Measurements from ENCODE around the gene VSIG10L.

- TF ChIP-seq, protein P1, sequence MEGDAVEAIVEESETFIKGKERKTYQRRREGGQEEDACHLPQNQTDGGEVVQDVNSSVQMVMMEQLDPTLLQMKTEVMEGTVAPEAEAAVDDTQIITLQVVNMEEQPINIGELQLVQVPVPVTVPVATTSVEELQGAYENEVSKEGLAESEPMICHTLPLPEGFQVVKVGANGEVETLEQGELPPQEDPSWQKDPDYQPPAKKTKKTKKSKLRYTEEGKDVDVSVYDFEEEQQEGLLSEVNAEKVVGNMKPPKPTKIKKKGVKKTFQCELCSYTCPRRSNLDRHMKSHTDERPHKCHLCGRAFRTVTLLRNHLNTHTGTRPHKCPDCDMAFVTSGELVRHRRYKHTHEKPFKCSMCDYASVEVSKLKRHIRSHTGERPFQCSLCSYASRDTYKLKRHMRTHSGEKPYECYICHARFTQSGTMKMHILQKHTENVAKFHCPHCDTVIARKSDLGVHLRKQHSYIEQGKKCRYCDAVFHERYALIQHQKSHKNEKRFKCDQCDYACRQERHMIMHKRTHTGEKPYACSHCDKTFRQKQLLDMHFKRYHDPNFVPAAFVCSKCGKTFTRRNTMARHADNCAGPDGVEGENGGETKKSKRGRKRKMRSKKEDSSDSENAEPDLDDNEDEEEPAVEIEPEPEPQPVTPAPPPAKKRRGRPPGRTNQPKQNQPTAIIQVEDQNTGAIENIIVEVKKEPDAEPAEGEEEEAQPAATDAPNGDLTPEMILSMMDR (optimal IDR thresholded peaks at IDR 0.05 in 1 of 3, IDR thresholded peaks at IDR 0.05 in 1 of 3, conservative IDR thresholded peaks at IDR 0.05 in 1 of 3; ENCODE audit: extremely low read depth in 1 of 3, insufficient read depth in 2 of 3, low read length in 3 of 3), result no peak
- TF ChIP-seq EZH2 (IDR thresholded peaks at IDR 0.05; ENCODE audit: low read length), result no peak
These were observed 46.4 kb downstream of the VSIG10L start for GRCh38 chr19:51295382-51296126.

Measured in keratinocyte (primary cell).